GM23338 (cell line): ENCODE results near the gene BCAP31. TPM values are rescaled to one million over a fixed set of nuclear protein-coding genes. Genes with fewer than 3 reads are reported as not detected.

Source experiments
- ATAC-seq: fragments of 200-7000 bp; cut with Tn5 transposase; 3 replicates; pipeline ENCODE4 v1.9.1; 2020
- DNase-seq: peaks from one replicate; pipeline ENCODE4 v3.0.0-alpha.2; 2015; ENCODE audit warnings: low spot score
- H2AFZ ChIP-seq: fragments of 200-600 bp; sonication (generic); 2 replicates; pipeline ENCODE4 v1.8.0; 2016; ENCODE audit warnings: antibody characterized with exemption, mild to moderate bottlenecking, moderate library complexity
- H3F3A ChIP-seq: fragments of 200-600 bp; sonication (generic); replicated peaks from 2 replicates; pipeline ENCODE4 v1.8.0; 2017; ENCODE audit warnings: antibody characterized with exemption, mixed run types, low read depth
- H3K27ac ChIP-seq: fragments of 200-600 bp; sonication (generic); 2 replicates; pipeline ENCODE4 v1.6.1; 2016; ENCODE audit warnings: low read depth
- H3K27me3 ChIP-seq: fragments of 200-600 bp; sonication (generic); 2 replicates; pipeline ENCODE4 v1.8.0; 2016; ENCODE audit warnings: mild to moderate bottlenecking, mixed run types, moderate library complexity; ENCODE audit not compliant: insufficient read depth
- H3K36me3 ChIP-seq: fragments of 200-600 bp; sonication (generic); 2 replicates; pipeline ENCODE4 v1.8.0; 2016; ENCODE audit warnings: mild to moderate bottlenecking; ENCODE audit not compliant: insufficient read depth
- H3K4me1 ChIP-seq: fragments of 200-600 bp; sonication (generic); 2 replicates; pipeline ENCODE4 v1.8.0; 2016; ENCODE audit warnings: mild to moderate bottlenecking, moderate library complexity; ENCODE audit not compliant: insufficient read depth
- H3K4me2 ChIP-seq: fragments of 200-600 bp; sonication (generic); 2 replicates; pipeline ENCODE4 v1.7.1; 2017; ENCODE audit warnings: mixed run types
- H3K4me3 ChIP-seq: fragments of 200-600 bp; sonication (generic); 2 replicates; pipeline ENCODE4 v1.6.1; 2016; ENCODE audit warnings: mixed run types
- H3K79me2 ChIP-seq: fragments of 200-600 bp; sonication (generic); replicated peaks from 2 replicates; pipeline ENCODE4 v1.8.0; 2017; ENCODE audit warnings: mild to moderate bottlenecking; ENCODE audit not compliant: insufficient read depth
- H3K9me2 ChIP-seq: fragments of 200-600 bp; sonication (generic); 2 replicates; pipeline ENCODE4 v1.8.0; 2017; ENCODE audit not compliant: insufficient read depth
- H4K20me1 ChIP-seq: fragments of 200-600 bp; sonication (generic); replicated peaks from 2 replicates; pipeline ENCODE4 v1.8.0; 2017; ENCODE audit warnings: mild to moderate bottlenecking; ENCODE audit not compliant: insufficient read depth
- H3K27ac Mint-ChIP-seq: 2 replicates; pipeline ENCODE4 v1.8.0; 2020; ENCODE audit warnings: inconsistent platforms, mild to moderate bottlenecking, moderate library complexity, mixed read lengths
- H3K27me3 Mint-ChIP-seq: 3 replicates; pipeline ENCODE4 v1.8.0; 2022; ENCODE audit warnings: low read depth, mild to moderate bottlenecking, moderate library complexity, mixed read lengths, inconsistent platforms; ENCODE audit not compliant: insufficient read depth, poor library complexity
- H3K36me3 Mint-ChIP-seq: 3 replicates; pipeline ENCODE4 v1.8.0; 2021; ENCODE audit warnings: low read depth, mild to moderate bottlenecking, inconsistent platforms, moderate library complexity, mixed read lengths
- H3K4me1 Mint-ChIP-seq: 3 replicates; pipeline ENCODE4 v1.8.0; 2020; ENCODE audit warnings: mild to moderate bottlenecking, inconsistent platforms, mixed read lengths
- H3K4me3 Mint-ChIP-seq: 3 replicates; pipeline ENCODE4 v1.8.0; 2021; ENCODE audit warnings: moderate library complexity, mild to moderate bottlenecking, inconsistent platforms, mixed read lengths
- H3K9me3 Mint-ChIP-seq: 3 replicates; pipeline ENCODE4 v1.8.0; 2020; ENCODE audit warnings: moderate library complexity, mild to moderate bottlenecking, inconsistent platforms, mixed read lengths
- CREB1 ChIP-seq: fragments of 250-450 bp; sonication (Bioruptor Pico); IDR thresholded peaks from 2 replicates; pipeline ENCODE4 v1.5.0; 2020; ENCODE audit warnings: low read depth, mild to moderate bottlenecking, moderate library complexity
- CTCF ChIP-seq, 2 experiments: fragments of 200-600 bp in 1 of 2; sonication (generic) in 1 of 2; conservative IDR thresholded peaks; 2 replicates each; pipeline versions ENCODE4 v1.5.1 to v1.6.1; 2016 to 2017; ENCODE audit warnings: antibody characterized with exemption in 2 of 2, low read depth in 2 of 2, mild to moderate bottlenecking in 2 of 2, moderate library complexity in 1 of 2
- ETS1 ChIP-seq: IDR thresholded peaks from 2 replicates; pipeline ENCODE4 v1.6.1; 2016; ENCODE audit warnings: antibody characterized with exemption
- EZH2 ChIP-seq: fragments of 200-600 bp; sonication (generic); IDR thresholded peaks from one replicate; pipeline ENCODE4 v1.8.0; 2017; ENCODE audit warnings: antibody characterized with exemption, mild to moderate bottlenecking, low read depth; ENCODE audit not compliant: unreplicated experiment
- EZH2phosphoT487 ChIP-seq: fragments of 200-600 bp; sonication (generic); IDR thresholded peaks from one replicate; pipeline ENCODE4 v1.8.1; 2018; ENCODE audit warnings: antibody characterized with exemption; ENCODE audit not compliant: unreplicated experiment
- JUNB ChIP-seq: IDR thresholded peaks from one replicate; pipeline ENCODE4 v1.6.1; 2016; ENCODE audit warnings: antibody characterized with exemption; ENCODE audit not compliant: unreplicated experiment
- NANOG ChIP-seq: IDR thresholded peaks from 2 replicates; pipeline ENCODE4 v1.6.1; 2016; ENCODE audit warnings: antibody characterized with exemption, borderline replicate concordance
- POLR2AphosphoS5 ChIP-seq: IDR thresholded peaks from 2 replicates; pipeline ENCODE4 v1.6.1; 2016; ENCODE audit warnings: antibody characterized with exemption, low read depth
- REST ChIP-seq: IDR thresholded peaks from one replicate; pipeline ENCODE4 v1.6.1; 2018; ENCODE audit warnings: antibody characterized with exemption; ENCODE audit not compliant: unreplicated experiment
- STAT1 ChIP-seq: IDR thresholded peaks from one replicate; pipeline ENCODE4 v1.6.1; 2016; ENCODE audit warnings: antibody characterized with exemption; ENCODE audit not compliant: unreplicated experiment
- ZNF331 ChIP-seq: fragments of 250-450 bp; sonication (Bioruptor Pico); IDR thresholded peaks from 2 replicates; pipeline ENCODE4 v1.5.0; 2020; ENCODE audit warnings: low read depth, mild to moderate bottlenecking, moderate library complexity
- ZNF462 ChIP-seq: fragments of 250-450 bp; sonication (Bioruptor Pico); IDR thresholded peaks from 2 replicates; pipeline ENCODE4 v1.5.0; 2020; ENCODE audit warnings: mild to moderate bottlenecking, moderate library complexity
- polyA plus RNA-seq: library from polyadenylated mRNA; unstranded; fragments of >200 nt; fragmentation: Nextera tagmentation; extraction: Ambion mirVana; gene quantifications from 2 replicates; pipeline ENCODE4 v1.2.1, GENCODE V29; 2016
- total RNA-seq: library from RNA; depleted of rRNA; stranded (reverse); fragments of >200 nt; shearing (Covaris generic); gene quantifications from 2 replicates; pipeline ENCODE4 v1.2.3, GENCODE V29; 2014

Gene BCAP31
- total and polyA plus RNA-seq, 2 experiments from 2014 or later, result 85.0 to 145 TPM

GRCh38 chrX:153701706-153702105 lies 22.5 kb downstream of the BCAP31 start:
- no peak overlapping the region for H3K4me3 ChIP-seq
- H3K27ac ChIP-seq, result no peak overlapping the region
- Mint-ChIP-seq H3K4me1 (peaks cover 6% of the 10 kb centered on the region; the same call in 2 of the 3 replicates), H3K27ac (no peak overlapping the region), H3K36me3 (peaks cover 30% of the 10 kb centered on the region), H3K4me3 (no peak overlapping the region), H3K27me3 (peaks cover 9% of the 10 kb centered on the region), H3K9me3 (no peaks in the 10 kb centered on the region)
- H3K4me2 ChIP-seq, result no peak overlapping the region
- no peaks in the 10 kb centered on the region for H3K79me2 ChIP-seq
- H4K20me1 ChIP-seq, result no peaks in the 10 kb centered on the region
- H3K27me3 ChIP-seq, result no peaks in the 10 kb centered on the region
- no peaks in the 10 kb centered on the region for H3K36me3 ChIP-seq
- no peaks in the 10 kb centered on the region for H3K9me2 ChIP-seq
- H3F3A ChIP-seq, result no peaks in the 10 kb centered on the region
- ATAC-seq (no peak), DNase-seq (no peak)
- H2AFZ ChIP-seq, result no peak overlapping the region
- H3K4me1 ChIP-seq, result no peaks in the 10 kb centered on the region
- TF ChIP-seq ETS1 (no peak), CREB1 (no peak), STAT1 (no peak), CTCF (conservative IDR thresholded peaks at IDR 0.05; ENCODE audit: low read depth in 2 of 2) (no peak), ZNF462 (CRISPR knock-in tag) (no peak), REST (no peak), EZH2 (no peak), EZH2phosphoT487 (no peak), ZNF331 (no peak), POLR2AphosphoS5 (no peak), JUNB (no peak), NANOG (no peak)
